ENCODE results near the gene MDP1.
A peak's percentile ranks its signal among the peaks of the same experiment; 100 is the strongest.

MDP1 gene

DNA sequence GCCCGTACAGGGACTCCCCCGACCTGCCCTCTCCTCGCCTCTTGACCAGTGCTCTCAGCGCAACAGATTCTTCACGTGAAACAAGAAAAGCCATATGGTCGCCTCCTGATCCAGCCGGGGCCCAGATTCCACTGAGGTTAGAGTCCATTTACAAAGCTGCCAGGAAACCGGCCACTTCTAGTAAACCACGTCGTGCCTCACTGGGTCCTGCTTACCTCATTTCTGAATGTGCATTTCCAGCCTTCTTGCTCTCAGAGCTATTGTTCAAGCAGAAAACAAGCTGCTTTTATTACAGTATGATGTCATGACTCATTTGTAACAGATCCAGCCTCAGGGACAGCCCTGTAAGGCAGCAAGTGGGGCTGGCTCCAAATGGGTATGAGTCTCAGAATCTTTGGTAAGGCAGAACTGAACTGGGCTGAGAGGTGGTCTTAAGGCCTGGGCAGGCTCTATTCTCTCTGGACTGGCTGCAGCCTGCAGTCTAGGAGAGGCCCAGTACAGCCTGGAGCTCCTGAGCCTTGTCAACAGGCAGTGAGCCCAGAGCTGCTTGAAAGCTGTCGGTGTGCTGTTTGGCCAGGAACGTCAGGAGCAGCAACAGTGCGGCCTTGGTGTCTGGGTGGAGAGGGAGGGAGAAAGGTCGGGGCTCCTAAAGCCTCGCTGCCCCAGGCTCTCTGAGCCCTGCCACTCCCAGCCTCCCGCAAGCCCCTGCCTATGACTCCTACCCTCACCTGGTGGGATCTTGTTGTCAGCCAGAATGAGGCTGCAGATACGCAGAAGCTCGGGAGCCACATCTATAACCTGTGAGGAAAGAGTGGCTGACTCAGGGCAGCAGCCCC, 35.7 kb downstream of the MDP1 start:
- DNase-seq, result no peak

GRCh38 chr14:24179294-24179960, 36.4 kb downstream of the MDP1 start:
- DNase-seq, result no peak

DNA sequence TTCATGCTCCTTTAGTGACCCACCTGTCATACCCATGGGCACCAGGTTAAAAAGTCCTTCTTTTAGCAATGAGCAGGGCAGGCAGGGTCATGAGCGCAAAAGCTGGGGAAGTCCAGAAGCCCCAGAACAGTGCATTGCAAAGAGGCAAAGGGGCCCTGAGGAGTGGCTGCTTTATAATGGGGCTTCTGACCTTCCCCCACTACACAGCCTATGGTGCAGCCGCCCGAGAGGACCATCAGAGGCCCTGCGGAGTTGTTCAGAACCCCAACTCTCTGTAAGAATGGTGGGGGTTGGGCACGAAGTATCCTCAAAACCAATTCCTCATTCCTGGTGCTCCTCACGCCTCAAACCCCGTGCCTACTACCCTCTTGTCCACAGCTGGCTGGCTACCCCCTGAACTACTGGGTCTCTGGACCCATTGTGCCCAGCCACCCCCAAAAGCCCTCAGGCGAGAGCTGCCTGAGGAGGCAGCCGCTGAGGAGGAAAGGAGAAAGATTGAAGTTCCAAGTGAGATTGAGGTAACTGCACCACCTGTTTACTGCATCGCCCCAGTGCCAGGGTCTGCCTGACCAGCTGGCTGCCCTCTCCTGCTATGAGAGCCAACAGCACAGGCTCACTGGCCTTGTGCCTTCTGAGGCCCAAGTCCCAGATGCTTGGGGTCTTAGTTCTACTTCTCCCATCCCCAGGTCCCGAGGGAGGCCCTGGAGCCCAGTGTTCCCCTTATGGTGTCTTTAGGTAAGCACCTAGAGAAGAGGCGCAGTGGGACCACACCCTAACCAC, 37.3 kb downstream of the MDP1 start:
- no peak for DNase-seq

DNA sequence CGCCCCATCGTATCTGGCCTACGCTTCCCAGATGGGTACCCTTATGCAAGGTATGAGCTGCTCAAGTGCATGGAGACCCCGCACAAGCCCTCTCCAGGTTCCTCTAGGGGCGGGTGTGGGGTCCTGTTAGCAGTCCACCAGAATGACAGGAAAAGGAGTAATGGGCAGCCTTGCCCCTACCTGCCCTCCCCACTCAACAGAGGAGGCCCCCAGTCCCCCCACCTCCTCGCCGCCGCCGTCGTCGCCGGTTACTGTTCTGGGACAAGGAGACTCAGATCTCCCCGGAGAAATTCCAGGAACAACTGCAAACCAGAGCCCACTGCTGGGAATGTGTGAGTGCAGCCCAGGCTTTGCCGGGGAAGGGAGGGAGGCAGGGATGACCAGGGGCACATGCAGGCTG, 38.0 kb downstream of the MDP1 start:
- no peak for DNase-seq

DNA sequence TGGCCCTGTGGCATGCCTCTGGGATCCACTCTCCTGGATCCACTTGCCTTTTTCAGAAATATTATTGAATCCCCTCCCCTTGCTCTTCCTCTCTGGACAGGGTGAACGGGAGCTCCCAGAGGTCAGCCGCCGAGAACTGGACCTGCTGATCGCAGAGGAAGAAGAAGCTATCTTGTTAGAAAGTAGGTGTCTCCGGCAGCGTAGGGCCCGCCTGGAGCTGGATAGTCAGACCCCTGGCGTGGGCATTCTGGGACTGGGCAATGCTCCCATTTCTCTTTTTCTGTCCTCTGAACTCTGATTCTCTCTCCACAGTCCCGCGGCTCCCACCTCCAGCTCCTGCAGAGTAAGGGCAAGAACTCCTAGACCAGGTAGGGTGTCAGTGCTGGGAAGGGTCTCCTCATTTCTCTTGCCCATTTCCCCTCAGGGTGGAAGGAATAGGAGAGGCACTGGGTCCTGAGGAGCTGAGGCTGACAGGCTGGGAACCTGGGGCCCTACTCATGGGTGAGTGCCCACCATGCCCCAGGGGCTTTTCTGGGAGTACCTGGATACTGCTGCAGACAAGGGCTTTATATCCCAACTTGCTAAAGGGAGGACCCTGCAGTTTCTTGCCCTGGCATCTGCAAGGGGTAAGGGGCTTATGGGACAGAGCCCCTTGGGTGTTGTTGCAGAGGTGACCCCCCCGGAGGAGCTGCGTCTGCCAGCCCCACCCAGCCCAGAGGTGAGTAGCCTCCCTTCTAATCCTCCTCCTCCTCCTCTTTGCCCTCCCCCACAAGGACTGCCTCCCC, 38.6 kb downstream of the MDP1 start:
- DNase-seq, result no peak

DNA sequence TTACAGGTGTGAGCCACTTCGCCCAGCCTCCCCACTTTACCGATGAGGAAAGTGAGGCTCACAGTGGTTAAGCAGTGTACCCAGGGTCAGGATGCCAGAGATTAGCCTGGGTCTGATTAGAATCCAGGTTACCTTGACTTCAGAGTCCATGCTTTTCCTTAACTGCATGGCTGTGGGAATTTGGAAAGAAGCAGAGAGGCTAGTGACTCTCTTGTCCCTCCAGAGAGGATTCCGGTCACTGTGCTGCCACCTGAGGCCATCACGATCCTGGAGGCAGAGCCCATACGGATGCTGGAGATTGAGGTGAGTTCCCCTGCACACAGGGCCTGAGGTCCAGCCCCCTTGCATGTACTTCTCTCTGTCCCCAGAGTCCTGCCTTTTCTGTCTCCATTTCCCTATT, 39.3 kb downstream of the MDP1 start:
- DNase-seq, result no peak

DNA sequence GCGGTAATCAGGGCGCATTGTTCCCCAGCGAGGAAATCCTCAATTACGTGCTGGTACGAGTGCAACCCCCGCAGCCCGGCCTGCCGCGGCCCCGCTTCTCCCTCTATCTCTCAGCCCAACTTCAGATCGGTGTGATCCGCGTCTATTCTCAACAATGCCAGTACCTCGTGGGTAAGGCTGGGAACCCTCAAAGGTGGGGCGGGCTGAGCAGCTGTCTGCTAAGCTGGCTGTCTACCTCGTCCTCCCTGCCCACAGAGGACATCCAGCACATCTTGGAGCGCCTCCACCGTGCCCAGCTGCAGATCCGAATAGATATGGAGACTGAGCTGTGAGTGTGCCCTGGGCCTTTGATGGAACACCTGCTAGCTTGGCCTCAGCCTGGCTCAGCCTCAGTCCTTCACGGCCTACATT, 43.0 kb downstream of the MDP1 start:
- DNase-seq, result no peak

GRCh38 chr14:24172261-24172860, 43.5 kb downstream of the MDP1 start:
- DNase-seq, result no peak

DNA sequence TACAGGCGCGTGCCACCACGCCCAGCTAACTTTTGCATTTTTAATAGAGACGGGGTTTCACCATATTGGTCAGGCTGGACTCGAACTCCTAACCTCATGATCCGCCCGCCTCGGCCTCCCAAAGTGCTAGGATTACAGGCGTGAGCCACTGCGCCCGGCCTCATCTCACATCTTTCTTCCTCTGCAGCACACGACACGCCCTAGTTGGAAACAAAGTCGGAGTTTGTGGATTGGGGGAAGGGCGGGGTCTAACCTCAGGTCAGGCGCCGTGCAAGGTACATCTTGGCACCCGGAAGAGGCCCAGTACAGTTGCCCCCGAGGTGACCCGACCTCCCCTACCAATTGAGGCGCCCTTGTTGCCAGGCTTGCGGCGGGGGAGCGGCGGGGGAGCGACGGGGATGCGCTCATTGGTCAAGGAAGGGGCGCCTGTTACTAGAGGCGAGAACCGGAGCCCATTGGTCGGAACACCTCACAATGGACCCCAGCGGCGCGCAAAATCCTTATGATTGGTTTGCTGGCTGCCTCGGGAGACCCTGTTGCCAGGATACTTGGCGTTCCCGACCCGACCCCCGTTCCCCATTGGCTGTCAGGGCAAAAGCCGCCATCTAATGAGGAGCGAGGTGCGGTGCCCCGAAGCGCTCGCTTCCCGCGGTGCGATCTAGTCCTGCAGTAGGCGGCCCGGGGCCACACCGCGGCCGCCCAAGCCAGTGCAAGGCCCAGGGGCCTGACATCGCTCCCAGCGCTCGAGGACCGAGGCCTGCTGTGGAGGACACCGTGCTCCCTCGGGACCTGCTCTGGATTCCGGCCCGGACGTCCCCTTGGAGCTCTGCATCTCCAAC, 44.2 kb downstream of the MDP1 start, which contains the start of gene REC8:
Gene REC8 (plus strand): TSS at position 659 of the 839 bp plus-strand sequence. CDS start 473 bp downstream, outside the sequence.
- peak; percentile 71 for DNase-seq

GRCh38 chr14:24167469-24168114, 48.3 kb downstream of the MDP1 start:
- no peak for DNase-seq

DNA sequence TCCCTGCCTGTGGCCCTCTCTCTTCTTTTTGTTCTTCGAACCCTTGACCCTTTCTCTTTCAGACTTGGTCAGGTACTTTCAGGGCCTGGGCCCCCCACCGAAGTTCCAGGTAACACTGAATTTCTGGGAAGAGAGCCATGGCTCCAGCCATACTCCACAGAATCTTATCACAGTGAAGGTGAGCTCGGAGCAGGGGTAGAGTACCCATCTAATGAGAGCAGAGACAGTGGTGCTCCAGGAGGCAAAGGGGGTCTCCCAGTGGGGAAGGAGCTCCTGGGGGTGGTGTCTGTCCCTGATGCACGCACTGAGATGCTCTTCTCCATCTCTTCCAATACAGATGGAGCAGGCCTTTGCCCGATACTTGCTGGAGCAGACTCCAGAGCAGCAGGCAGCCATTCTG, 50.1 kb downstream of the MDP1 start:
- no peak for DNase-seq

- DNase-seq, result no peak
Measured at GRCh38 chr14:24164518-24164991, 51.3 kb downstream of the MDP1 start.

Data from fibroblast of skin of scalp (primary cell).